ENCODE results near the gene ZSCAN9. TPM values are rescaled to one million over a fixed set of nuclear protein-coding genes. Genes with fewer than 3 reads are reported as not detected.
A peak's percentile ranks its signal among the peaks of the same experiment; 100 is the strongest.

Gene ZSCAN9
- total and polyA plus RNA-seq, 9 of the 15 experiments (the other 6 are each of a cell fraction or from before 2014, with no cell fraction given): 18.8 to 48.9 (median 28.7) TPM

- TF ChIP-seq KLF1 (tag; IDR thresholded peaks at IDR 0.05) (peak; percentile 77; the same call in 1 of the 2 replicates), ARID3A (IDR thresholded peaks at IDR 0.05; ENCODE audit: borderline replicate concordance, low read depth, low read length) (peak; percentile 66; the same call in 1 of the 2 replicates), NFXL1 (CRISPR knock-in tag; IDR thresholded peaks at IDR 0.05) (no peak), ZNF274 (IDR thresholded peaks at IDR 0.05; ENCODE audit: borderline replicate concordance, low read depth, low read length) (no peak), XRCC3 (IDR thresholded peaks at IDR 0.05) (no peak), SUPT5H (IDR thresholded peaks at IDR 0.05) (peak; percentile 88), ZFPM2 (CRISPR knock-in tag; IDR thresholded peaks at IDR 0.05) (no peak), UBTF (IDR thresholded peaks at IDR 0.05; ENCODE audit: borderline replicate concordance in 1 of 2, low read depth in 2 of 2, low read length in 2 of 2) (peak; percentile 79 to 93), NFE2 (IDR thresholded peaks at IDR 0.05; ENCODE audit: low read depth) (0 out of 2 replicates have a peak, but pooled peaks have one; percentile 5), NR3C1 (CRISPR knock-in tag; IDR thresholded peaks at IDR 0.05) (no peak), HNRNPH1 (optimal IDR thresholded peaks at IDR 0.05; ENCODE audit: low read depth, low read length) (no peak), EP400 (IDR thresholded peaks at IDR 0.05) (peak; percentile 93), HDAC8 (tag; IDR thresholded peaks at IDR 0.05) (no peak), PCBP1 (IDR thresholded peaks at IDR 0.05; ENCODE audit: low read depth, low read length, poor library complexity, severe bottlenecking) (peak; percentile 62), CBFA2T3 (IDR thresholded peaks at IDR 0.05) (peak; percentile 15; the same call in 1 of the 2 replicates), TAL1 (IDR thresholded peaks at IDR 0.05) (no peak), ZZZ3 (IDR thresholded peaks at IDR 0.05) (no peak), CHD1 (IDR thresholded peaks at IDR 0.05; ENCODE audit: low read length) (no peak), PHF20 (IDR thresholded peaks at IDR 0.05; ENCODE audit: partially characterized antibody) (peak; percentile 95), TCF7L2 (IDR thresholded peaks at IDR 0.05; ENCODE audit: low read depth, low read length) (no peak; the same call in 1 of the 2 replicates), DMBX1 (CRISPR knock-in tag; IDR thresholded peaks at IDR 0.05; ENCODE audit: borderline replicate concordance) (no peak; the same call in 1 of the 2 replicates), ZNF239 (CRISPR knock-in tag; IDR thresholded peaks at IDR 0.05) (no peak; the same call in 1 of the 2 replicates), ZBTB49 (CRISPR knock-in tag; IDR thresholded peaks at IDR 0.05; ENCODE audit: borderline replicate concordance) (no peak), EZH2 (IDR thresholded peaks at IDR 0.05; ENCODE audit: borderline replicate concordance, low read depth, low read length) (no peak)
Measured at GRCh38 chr6:28225056-28225834, at the start of gene ZSCAN9 (continued).

All from K562 (cell line).